Activated naive CD8-positive, alpha-beta T cell (primary cell): ENCODE results near the gene FOSB.
"Not testable (repeated sequence)": the region's sequence is repeated elsewhere in the genome, so short reads cannot be mapped to it uniquely, and the experiment has no call there.

Experiments used
- H3K27ac Mint-ChIP-seq: one replicate; pipeline ENCODE4 v1.8.0; 2021; ENCODE audit warnings: mixed read lengths
- H3K27me3 Mint-ChIP-seq: one replicate; pipeline ENCODE4 v1.8.0; 2021; ENCODE audit warnings: mixed read lengths
- H3K36me3 Mint-ChIP-seq: one replicate; pipeline ENCODE4 v1.8.0; 2021; ENCODE audit warnings: mixed read lengths
- H3K4me1 Mint-ChIP-seq: one replicate; pipeline ENCODE4 v1.8.0; 2021; ENCODE audit warnings: low read depth, mixed read lengths
- H3K4me3 Mint-ChIP-seq: one replicate; pipeline ENCODE4 v1.8.0; 2021; ENCODE audit warnings: mild to moderate bottlenecking, mixed read lengths
- H3K9me3 Mint-ChIP-seq: one replicate; pipeline ENCODE4 v1.8.0; 2021; ENCODE audit warnings: low read depth, mixed read lengths

Gene FOSB

DNA sequence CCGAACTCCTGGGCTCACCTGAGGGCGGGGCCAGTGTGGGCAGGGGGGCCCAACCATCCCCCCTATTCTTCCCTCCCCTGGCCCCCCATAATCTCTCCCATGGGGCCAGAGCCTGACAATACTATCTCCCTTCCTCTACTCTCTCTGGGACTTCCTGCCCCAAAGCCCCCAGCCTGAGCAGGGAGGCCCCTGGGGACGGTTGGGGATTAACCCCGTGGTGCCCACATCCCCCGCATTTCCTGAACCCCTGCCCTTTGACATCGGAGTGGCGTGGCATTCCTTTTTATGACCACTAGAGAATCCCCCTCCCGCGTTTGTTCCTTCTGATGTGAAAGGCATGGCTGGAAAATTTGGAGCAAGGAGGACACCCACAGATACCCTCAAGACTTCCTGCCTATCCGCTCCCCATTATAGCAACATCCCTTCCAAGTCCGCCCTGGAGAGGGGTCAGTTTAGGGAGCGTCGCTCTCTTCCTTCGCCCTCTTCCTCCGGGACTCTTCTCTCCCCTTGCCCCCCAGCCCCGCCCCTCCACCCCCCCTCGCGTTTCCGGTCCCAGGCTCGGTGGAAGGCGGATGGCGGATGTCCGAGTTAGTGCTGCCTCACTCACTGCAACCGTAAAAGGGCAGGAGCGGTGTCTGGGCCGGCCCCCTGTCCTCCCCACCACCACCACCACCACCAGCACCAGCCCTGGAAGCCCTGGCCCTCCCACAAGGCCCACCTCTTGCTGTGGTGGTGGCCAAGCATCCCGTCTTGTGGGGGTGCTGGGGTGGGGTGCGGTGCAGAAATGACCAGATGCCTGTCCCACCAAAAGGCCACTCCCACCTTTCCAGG is 41.3 kb downstream of the FOSB start:
- peak overlapping the region; percentile 89 for H3K27ac Mint-ChIP-seq
- H3K4me3 Mint-ChIP-seq = peak overlapping the region; percentile 90
- H3K36me3 Mint-ChIP-seq = peaks cover 3% of the 10 kb centered on the region
- no peaks in the 10 kb centered on the region for H3K27me3 Mint-ChIP-seq
- H3K4me1 Mint-ChIP-seq = peaks cover 59% of the 10 kb centered on the region
- H3K9me3 Mint-ChIP-seq = no peaks in the 10 kb centered on the region

- H3K27ac Mint-ChIP-seq = peak overlapping the region; percentile 89
- no peaks in the 10 kb centered on the region for H3K9me3 Mint-ChIP-seq
- peaks cover 62% of the 10 kb centered on the region for H3K4me1 Mint-ChIP-seq
- H3K27me3 Mint-ChIP-seq = no peaks in the 10 kb centered on the region
- peak overlapping the region; percentile 90 for H3K4me3 Mint-ChIP-seq
- H3K36me3 Mint-ChIP-seq = peaks cover 3% of the 10 kb centered on the region
Measured at GRCh38 chr19:45509692-45510015, 41.9 kb downstream of the FOSB start.

GRCh38 chr19:45510352-45510751 is 42.6 kb downstream of the FOSB start:
- H3K27me3 Mint-ChIP-seq, H3K9me3 Mint-ChIP-seq, H3K36me3 Mint-ChIP-seq: not testable (repeated sequence)
- H3K27ac Mint-ChIP-seq = peak overlapping the region; percentile 41
- H3K4me1 Mint-ChIP-seq = peaks cover 64% of the 10 kb centered on the region
- peak overlapping the region; percentile 90 for H3K4me3 Mint-ChIP-seq

DNA sequence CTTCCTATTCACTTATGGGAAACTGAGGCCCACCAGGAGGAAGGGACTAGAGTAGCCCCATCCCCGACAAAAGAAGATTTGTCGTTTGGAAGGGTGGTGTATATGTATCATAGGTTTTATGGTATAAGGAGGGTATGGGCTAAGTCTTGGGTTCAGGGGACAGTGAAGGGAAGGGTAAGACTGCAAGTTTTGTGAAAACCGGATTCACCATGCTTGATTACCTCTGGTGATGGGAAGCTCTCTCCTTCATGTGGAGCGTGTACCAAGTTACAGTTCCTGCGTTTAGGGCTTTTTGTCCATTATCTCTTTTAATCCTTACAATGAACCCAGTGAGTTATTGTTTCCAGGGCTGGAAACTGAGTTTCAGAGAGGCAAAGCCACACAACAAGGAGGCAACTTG is 43.3 kb downstream of the FOSB start:
- Mint-ChIP-seq H3K9me3 (no peaks in the 10 kb centered on the region), H3K4me3 (peak overlapping the region; percentile 66), H3K27me3 (no peaks in the 10 kb centered on the region), H3K36me3 (peaks cover 3% of the 10 kb centered on the region), H3K27ac (peak overlapping the region; percentile 54), H3K4me1 (peaks cover 63% of the 10 kb centered on the region)

DNA sequence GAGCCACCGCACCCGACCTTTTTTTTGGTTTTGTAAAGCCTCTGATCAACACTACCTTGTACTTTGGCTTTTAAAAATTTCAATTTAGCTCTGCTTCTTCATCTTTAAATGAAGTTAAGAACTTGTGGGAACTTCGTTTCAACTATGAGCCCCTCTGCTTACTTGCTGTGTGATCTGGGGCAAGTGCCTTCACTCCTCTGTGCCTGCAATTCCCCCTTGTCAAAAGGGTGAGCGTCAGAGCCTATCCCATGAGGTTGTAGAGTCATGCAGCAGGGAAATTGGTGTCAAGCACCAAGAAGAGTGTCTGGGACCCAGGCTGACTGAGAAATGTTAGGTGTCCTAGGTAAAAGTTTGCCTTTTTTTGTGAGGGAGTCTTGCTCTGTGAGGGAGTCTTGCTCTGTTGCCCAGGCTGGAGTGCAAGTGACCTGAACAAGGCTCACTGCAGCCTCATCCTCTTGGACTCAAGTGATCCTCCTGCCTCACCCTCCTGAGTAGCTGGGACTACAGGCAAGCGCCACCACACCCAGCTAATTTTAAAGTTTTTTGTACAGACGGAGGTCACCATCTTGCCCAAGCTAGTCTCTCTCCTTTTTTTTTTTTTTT is 45.2 kb downstream of the FOSB start:
- H3K36me3 Mint-ChIP-seq = peaks cover 3% of the 10 kb centered on the region

GRCh38 chr19:45514376-45515051 is 46.7 kb downstream of the FOSB start:
- H3K27me3 Mint-ChIP-seq = no peaks in the 10 kb centered on the region
- H3K4me1 Mint-ChIP-seq = peaks cover 58% of the 10 kb centered on the region
- H3K36me3 Mint-ChIP-seq = peaks cover 3% of the 10 kb centered on the region
- peak overlapping the region; percentile 96 for H3K27ac Mint-ChIP-seq
- peak overlapping the region; percentile 47 for H3K4me3 Mint-ChIP-seq
- H3K9me3 Mint-ChIP-seq = no peaks in the 10 kb centered on the region

More for the DNA sequence above, 45.2 kb downstream of the FOSB start:
- Mint-ChIP-seq H3K4me3 (no peak overlapping the region), H3K27me3 (no peaks in the 10 kb centered on the region), H3K27ac (peak overlapping the region; percentile 73), H3K9me3 (no peaks in the 10 kb centered on the region), H3K4me1 (peaks cover 62% of the 10 kb centered on the region)

DNA sequence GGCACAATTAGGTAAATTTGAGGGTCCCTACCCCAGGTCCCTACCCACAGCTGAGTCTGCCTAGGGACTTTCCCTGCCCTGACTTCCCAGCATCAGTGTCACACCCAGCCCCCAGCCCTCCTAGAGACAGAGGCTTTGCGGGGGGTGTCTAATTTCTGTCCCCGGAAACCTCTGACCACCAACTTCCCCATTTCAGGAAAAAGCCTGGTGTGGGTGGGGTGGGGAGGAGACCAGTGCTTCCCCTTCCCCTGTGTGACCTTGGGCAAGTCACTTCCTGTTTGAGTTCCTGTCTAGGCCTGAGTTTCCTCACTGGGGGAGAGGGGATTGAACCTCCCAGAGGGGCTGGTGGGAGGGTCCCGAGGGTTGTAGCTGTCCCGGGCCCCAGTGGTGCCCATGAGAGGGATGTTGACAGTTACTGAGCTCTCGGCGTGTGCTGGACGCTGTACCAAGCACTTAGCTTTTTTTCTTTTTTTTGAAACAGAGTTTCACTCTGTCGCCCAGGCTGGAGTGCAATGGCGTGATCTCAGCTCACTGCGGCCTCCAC is 47.4 kb downstream of the FOSB start:
- Mint-ChIP-seq H3K4me1 (peaks cover 52% of the 10 kb centered on the region), H3K27ac (peak overlapping the region; percentile 87), H3K36me3 (peaks cover 3% of the 10 kb centered on the region)

DNA sequence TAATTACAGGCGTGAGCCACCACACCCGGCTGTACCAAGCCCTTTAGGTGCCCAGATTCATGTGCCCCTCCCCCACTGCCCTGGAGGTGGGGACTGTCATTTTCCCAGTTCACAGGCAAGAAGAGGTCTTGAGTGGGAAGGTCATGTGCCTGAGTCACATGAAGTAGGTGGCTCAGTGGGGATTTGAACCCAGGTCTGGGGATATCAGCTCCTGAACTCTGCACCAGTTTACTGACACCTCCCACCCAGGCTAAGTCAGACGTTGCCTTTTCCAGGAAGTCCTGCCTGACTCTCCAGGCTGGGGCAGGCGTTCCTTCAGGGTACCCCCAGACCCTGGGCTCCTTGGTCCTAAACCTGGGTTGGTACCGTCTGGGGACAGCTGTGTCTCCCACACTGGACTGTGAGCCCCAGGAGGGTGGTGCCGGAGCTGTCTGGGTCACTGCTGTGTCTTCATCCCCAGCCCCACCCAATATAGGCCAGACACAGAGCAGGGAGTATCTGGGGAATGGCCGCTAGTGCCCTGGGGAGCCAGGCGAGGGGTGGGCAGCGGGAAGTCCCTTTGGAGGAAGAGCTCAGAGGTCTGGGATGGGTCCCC is 48.1 kb downstream of the FOSB start:
- Mint-ChIP-seq H3K36me3 (peaks cover 1% of the 10 kb centered on the region), H3K4me3 (no peak overlapping the region), H3K4me1 (peaks cover 44% of the 10 kb centered on the region), H3K9me3 (no peaks in the 10 kb centered on the region), H3K27ac (peak overlapping the region; percentile 87), H3K27me3 (no peaks in the 10 kb centered on the region)

More for the DNA sequence above, 47.4 kb downstream of the FOSB start:
- H3K4me3 Mint-ChIP-seq = peak overlapping the region; percentile 47
- H3K27me3 Mint-ChIP-seq = no peaks in the 10 kb centered on the region
- no peaks in the 10 kb centered on the region for H3K9me3 Mint-ChIP-seq

DNA sequence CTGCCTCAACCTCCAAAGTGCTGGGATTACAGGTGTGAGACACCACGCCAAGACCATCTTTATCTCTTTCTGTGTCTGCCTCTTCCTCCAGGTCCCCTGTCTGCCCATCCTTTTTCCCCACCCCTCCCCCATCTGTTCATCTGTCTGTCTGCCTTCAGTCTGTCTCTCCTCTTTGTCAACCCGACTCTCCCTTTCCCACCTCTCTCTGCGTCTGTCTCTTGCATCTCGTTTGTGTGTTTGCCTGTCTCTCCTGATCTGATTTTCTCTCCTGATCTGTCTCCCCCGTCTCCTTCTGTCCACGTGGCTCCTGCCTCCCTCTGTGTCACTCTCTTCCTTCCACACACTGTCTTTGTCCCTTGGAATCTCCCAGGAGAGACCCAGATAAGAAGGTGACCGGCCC is 49.4 kb downstream of the FOSB start:
- Mint-ChIP-seq H3K27me3 (no peaks in the 10 kb centered on the region), H3K4me1 (peaks cover 33% of the 10 kb centered on the region), H3K4me3 (no peak overlapping the region), H3K9me3 (no peaks in the 10 kb centered on the region), H3K36me3 (no peaks in the 10 kb centered on the region), H3K27ac (peak overlapping the region; percentile 61)

DNA sequence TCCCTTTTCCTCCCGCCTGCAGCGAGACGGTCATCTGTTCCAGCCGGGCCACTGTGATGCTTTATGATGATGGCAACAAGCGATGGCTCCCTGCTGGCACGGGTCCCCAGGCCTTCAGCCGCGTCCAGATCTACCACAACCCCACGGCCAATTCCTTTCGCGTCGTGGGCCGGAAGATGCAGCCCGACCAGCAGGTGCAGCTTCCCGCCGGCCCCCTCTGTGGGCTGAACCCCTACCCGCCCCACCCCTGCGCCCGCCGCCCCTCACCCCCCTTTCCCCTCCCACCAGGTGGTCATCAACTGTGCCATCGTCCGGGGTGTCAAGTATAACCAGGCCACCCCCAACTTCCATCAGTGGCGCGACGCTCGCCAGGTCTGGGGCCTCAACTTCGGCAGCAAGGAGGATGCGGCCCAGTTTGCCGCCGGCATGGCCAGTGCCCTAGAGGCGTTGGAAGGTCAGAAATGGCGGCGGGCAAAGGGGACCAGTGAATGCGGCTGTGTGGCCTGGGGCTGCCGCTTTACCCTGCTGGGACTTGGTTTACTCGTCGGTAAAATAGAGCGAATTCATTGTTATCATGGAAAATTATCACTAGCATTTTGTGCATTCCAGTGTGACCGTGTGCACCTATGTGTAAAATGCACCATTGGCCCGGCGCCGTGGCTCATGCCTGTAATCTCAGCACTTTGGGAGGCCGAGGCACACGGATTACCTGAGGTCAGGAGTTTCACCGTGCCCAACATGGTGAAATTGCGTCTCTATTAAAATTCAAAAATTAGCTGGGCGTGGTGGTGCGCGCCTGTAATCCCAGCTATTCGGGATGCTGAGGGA is 50.1 kb downstream of the FOSB start:
- H3K27ac Mint-ChIP-seq = peak overlapping the region; percentile 3
- peaks cover 31% of the 10 kb centered on the region for H3K4me1 Mint-ChIP-seq
- no peaks in the 10 kb centered on the region for H3K27me3 Mint-ChIP-seq
- no peaks in the 10 kb centered on the region for H3K9me3 Mint-ChIP-seq
- no peaks in the 10 kb centered on the region for H3K36me3 Mint-ChIP-seq
- no peak overlapping the region for H3K4me3 Mint-ChIP-seq

GRCh38 chr19:45518469-45518826 is 50.7 kb downstream of the FOSB start:
- peaks cover 28% of the 10 kb centered on the region for H3K4me1 Mint-ChIP-seq
- H3K27me3 Mint-ChIP-seq = no peaks in the 10 kb centered on the region
- peak overlapping the region; percentile 3 for H3K27ac Mint-ChIP-seq
- H3K4me3 Mint-ChIP-seq = no peak overlapping the region
- H3K9me3 Mint-ChIP-seq = no peaks in the 10 kb centered on the region
- no peaks in the 10 kb centered on the region for H3K36me3 Mint-ChIP-seq

DNA sequence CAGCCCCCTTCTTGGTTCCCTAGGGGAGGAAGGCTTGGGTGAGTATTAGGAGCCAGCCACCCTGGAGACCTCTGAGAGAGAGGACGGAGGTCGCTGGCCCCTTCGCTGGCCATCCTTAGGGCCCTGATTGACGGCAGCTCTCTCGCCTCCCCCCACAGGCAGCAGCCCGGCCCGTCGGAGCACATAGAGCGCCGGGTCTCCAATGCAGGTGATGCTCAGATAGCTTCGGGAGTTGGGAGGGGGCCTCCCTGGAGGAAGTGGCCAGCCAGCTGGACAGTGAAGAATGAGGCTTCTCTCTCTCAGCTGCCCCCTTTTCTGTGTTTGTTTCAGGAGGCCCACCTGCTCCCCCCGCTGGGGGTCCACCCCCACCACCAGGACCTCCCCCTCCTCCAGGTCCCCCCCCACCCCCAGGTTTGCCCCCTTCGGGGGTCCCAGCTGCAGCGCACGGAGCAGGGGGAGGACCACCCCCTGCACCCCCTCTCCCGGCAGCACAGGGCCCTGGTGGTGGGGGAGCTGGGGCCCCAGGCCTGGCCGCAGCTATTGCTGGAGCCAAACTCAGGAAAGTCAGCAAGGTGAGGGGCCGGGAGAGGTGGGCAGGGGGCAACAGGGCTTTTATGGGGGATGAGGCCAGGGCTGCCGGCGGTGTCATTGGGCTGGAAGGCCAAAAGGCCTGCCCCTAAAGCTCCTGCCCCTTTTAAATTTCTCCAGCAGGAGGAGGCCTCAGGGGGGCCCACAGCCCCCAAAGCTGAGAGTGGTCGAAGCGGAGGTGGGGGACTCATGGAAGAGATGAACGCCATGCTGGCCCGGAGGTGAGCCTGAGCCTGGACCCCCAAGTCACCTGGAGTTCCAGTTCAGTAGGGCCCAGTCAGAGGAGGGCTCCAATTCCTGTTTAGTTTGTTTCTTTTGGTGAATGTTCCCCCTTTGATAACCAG is 54.5 kb downstream of the FOSB start:
- no peak overlapping the region for H3K27ac Mint-ChIP-seq
- no peaks in the 10 kb centered on the region for H3K9me3 Mint-ChIP-seq
- H3K4me1 Mint-ChIP-seq = peaks cover 8% of the 10 kb centered on the region
- no peaks in the 10 kb centered on the region for H3K27me3 Mint-ChIP-seq
- no peak overlapping the region for H3K4me3 Mint-ChIP-seq
- no peaks in the 10 kb centered on the region for H3K36me3 Mint-ChIP-seq

GRCh38 chr19:45523642-45524256 is 56.0 kb downstream of the FOSB start:
- Mint-ChIP-seq H3K36me3 (no peaks in the 10 kb centered on the region), H3K9me3 (no peaks in the 10 kb centered on the region), H3K27ac (peak overlapping the region; percentile 68), H3K4me1 (peaks cover 15% of the 10 kb centered on the region), H3K4me3 (no peak overlapping the region), H3K27me3 (no peaks in the 10 kb centered on the region)
